RWPE1 (cell line): ENCODE results near the gene GRIN2A.

ENCODE experiments used
- CTCF ChIA-PET: fragments of 350-600 bp; sonication (Branson Sonifier 250); formaldehyde crosslinking; extraction: SDS; loops from one replicate; lab custom pipeline; 2021; lab: Yijun Ruan, JAX
- POLR2A ChIA-PET: fragments of 400-600 bp; formaldehyde crosslinking; extraction: SDS; loops from one replicate; lab custom pipeline; 2020; ENCODE audit warnings: antibody characterized with exemption; ENCODE audit not compliant: low non-redundant PET; lab: Yijun Ruan, JAX
- DNase-seq: peaks from one replicate; pipeline ENCODE4 v3.0.0; 2012; ENCODE audit warnings: low spot score
- H3K27ac ChIP-seq: fragments of 450-650 bp; 2 replicates; pipeline ENCODE4 v1.5.1; 2017
- CTCF ChIP-seq: fragments of 450-650 bp; conservative IDR thresholded peaks from 2 replicates; pipeline ENCODE4 v1.5.1; 2017; ENCODE audit warnings: low read depth, mild to moderate bottlenecking

Gene GRIN2A

GRCh38 chr16:9755081-9755480 is 427.1 kb downstream of the GRIN2A start:
- H3K27ac ChIP-seq, result no peak overlapping the region
- no peak for TF ChIP-seq CTCF
- DNase-seq, result no peak
- ChIA-PET POLR2A (no interaction called here), CTCF (interaction anchor here (0.6 kb wide), 1 partner anchor 342 kb away, joined by 3 read pairs; no protein-coding TSS in a partner anchor)

- ChIA-PET CTCF (no interaction called here), POLR2A (no interaction called here)
- no peak overlapping the region for H3K27ac ChIP-seq
- no peak for TF ChIP-seq CTCF
- DNase-seq, result no peak
Observed at GRCh38 chr16:9741776-9742175, 440.5 kb downstream of the GRIN2A start.

- ChIA-PET CTCF (interaction anchor here (0.6 kb wide), 1 partner anchor 599 kb away, joined by 5 read pairs; no protein-coding TSS in a partner anchor), POLR2A (no interaction called here)
- H3K27ac ChIP-seq, result no peak overlapping the region
- TF ChIP-seq CTCF, result no peak
- no peak for DNase-seq
Observed at GRCh38 chr16:9739301-9739700, 442.9 kb downstream of the GRIN2A start.

GRCh38 chr16:9738690-9739089 is 443.5 kb downstream of the GRIN2A start:
- POLR2A ChIA-PET, result no interaction called here
- no peak overlapping the region for H3K27ac ChIP-seq
- DNase-seq, result no peak
- CTCF ChIA-PET, result no interaction called here
- TF ChIP-seq CTCF, result no peak

- no peak for DNase-seq
- CTCF ChIA-PET, result no interaction called here
- TF ChIP-seq CTCF, result no peak
- POLR2A ChIA-PET, result no interaction called here
- no peak overlapping the region for H3K27ac ChIP-seq
Observed at GRCh38 chr16:9736547-9736946, 445.7 kb downstream of the GRIN2A start.

GRCh38 chr16:9723136-9723535 is 459.1 kb downstream of the GRIN2A start:
- ChIA-PET POLR2A (no interaction called here), CTCF (interaction anchor here (1.0 kb wide), 1 partner anchor 10 kb away, joined by 4 read pairs; no protein-coding TSS in a partner anchor)
- DNase-seq, result no peak
- H3K27ac ChIP-seq, result no peak overlapping the region
- TF ChIP-seq CTCF, result no peak

GRCh38 chr16:9713907-9714306 is 468.3 kb downstream of the GRIN2A start:
- ChIA-PET POLR2A (no interaction called here), CTCF (no interaction called here)
- no peak for DNase-seq
- no peak overlapping the region for H3K27ac ChIP-seq
- TF ChIP-seq CTCF, result no peak
